ENCODE data around the gene SLC22A13.

DNA sequence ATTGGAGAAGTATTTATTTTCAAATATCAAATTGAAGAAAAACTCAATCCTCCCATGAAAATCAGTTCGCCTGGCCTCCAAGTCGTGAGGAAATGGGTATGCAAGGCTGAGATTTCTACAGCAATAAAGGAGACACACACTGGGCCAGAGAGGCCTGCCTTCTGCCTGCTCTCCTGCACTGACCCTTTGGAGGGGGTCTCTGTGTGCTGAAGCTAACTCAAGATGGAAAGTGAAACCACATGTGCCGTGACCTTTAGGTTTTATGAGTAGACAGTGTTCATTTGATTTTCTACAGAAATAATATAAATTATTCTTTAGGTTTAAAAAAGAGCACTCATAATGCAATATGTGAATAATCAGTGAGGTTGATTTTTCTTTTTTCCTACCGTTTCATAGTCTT is 11.9 kb upstream of the SLC22A13 start:
- TF ChIP-seq, protein P1, sequence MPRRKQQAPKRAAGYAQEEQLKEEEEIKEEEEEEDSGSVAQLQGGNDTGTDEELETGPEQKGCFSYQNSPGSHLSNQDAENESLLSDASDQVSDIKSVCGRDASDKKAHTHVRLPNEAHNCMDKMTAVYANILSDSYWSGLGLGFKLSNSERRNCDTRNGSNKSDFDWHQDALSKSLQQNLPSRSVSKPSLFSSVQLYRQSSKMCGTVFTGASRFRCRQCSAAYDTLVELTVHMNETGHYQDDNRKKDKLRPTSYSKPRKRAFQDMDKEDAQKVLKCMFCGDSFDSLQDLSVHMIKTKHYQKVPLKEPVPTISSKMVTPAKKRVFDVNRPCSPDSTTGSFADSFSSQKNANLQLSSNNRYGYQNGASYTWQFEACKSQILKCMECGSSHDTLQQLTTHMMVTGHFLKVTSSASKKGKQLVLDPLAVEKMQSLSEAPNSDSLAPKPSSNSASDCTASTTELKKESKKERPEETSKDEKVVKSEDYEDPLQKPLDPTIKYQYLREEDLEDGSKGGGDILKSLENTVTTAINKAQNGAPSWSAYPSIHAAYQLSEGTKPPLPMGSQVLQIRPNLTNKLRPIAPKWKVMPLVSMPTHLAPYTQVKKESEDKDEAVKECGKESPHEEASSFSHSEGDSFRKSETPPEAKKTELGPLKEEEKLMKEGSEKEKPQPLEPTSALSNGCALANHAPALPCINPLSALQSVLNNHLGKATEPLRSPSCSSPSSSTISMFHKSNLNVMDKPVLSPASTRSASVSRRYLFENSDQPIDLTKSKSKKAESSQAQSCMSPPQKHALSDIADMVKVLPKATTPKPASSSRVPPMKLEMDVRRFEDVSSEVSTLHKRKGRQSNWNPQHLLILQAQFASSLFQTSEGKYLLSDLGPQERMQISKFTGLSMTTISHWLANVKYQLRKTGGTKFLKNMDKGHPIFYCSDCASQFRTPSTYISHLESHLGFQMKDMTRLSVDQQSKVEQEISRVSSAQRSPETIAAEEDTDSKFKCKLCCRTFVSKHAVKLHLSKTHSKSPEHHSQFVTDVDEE (CRISPR knock-in tag; IDR thresholded peaks at IDR 0.05), result no peak
- TF ChIP-seq, protein P2, sequence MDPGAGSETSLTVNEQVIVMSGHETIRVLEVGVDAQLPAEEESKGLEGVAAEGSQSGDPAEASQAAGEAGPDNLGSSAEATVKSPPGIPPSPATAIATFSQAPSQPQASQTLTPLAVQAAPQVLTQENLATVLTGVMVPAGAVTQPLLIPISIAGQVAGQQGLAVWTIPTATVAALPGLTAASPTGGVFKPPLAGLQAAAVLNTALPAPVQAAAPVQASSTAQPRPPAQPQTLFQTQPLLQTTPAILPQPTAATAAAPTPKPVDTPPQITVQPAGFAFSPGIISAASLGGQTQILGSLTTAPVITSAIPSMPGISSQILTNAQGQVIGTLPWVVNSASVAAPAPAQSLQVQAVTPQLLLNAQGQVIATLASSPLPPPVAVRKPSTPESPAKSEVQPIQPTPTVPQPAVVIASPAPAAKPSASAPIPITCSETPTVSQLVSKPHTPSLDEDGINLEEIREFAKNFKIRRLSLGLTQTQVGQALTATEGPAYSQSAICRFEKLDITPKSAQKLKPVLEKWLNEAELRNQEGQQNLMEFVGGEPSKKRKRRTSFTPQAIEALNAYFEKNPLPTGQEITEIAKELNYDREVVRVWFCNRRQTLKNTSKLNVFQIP (CRISPR knock-in tag; IDR thresholded peaks at IDR 0.05; ENCODE audit: borderline replicate concordance, low read depth), result no peak
- no peak for TF ChIP-seq BACH2 (CRISPR knock-in tag; IDR thresholded peaks at IDR 0.05; ENCODE audit: borderline replicate concordance)
